Naive thymus-derived CD8-positive, alpha-beta T cell (primary cell): ENCODE results near the gene TMEM202. TPM values are rescaled to one million over a fixed set of nuclear protein-coding genes. Genes with fewer than 3 reads are reported as not detected.

Source experiments
- ATAC-seq, 2 donors: fragments of 150-1000 bp; cut with Tn5 transposase in 1 of 2; sonication (Bioruptor Pico), chemical (Tn5 transposase) in 1 of 2; 1 replicate in 1 of 2; 2 replicates in 1 of 2; pipeline ENCODE4 v1.10.0; 2021; ENCODE audit warnings: mild to moderate bottlenecking in 2 of 2, moderate library complexity in 2 of 2
- POLR2A ChIA-PET: fragments of 350-600 bp; sonication (Branson Sonifier 250); formaldehyde crosslinking; loops from one replicate; lab custom pipeline; 2021; ENCODE audit warnings: antibody characterized with exemption; lab: Charles Lee
- DNase-seq, 10 donors: peaks; one replicate each; pipeline versions ENCODE4 v3.0.0 to v3.0.0-alpha.2; 2020 to 2022
- H3K27ac Mint-ChIP-seq, 10 donors: one replicate each; pipeline ENCODE4 v1.8.0; 2020 to 2022; ENCODE audit warnings: mild to moderate bottlenecking in 10 of 10, mixed read lengths in 10 of 10, moderate library complexity in 4 of 10, inconsistent platforms in 1 of 10
- H3K27me3 Mint-ChIP-seq, 5 donors: one replicate each; pipeline ENCODE4 v1.8.0; 2021 to 2022; ENCODE audit warnings: mixed read lengths in 5 of 5
- H3K36me3 Mint-ChIP-seq, 3 donors: one replicate each; pipeline ENCODE4 v1.8.0; 2020 to 2022; ENCODE audit warnings: mixed read lengths in 3 of 3, mild to moderate bottlenecking in 2 of 3, inconsistent platforms in 1 of 3
- H3K4me1 Mint-ChIP-seq, 4 donors: one replicate each; pipeline ENCODE4 v1.8.0; 2021 to 2022; ENCODE audit warnings: mixed read lengths in 4 of 4
- H3K4me3 Mint-ChIP-seq, 10 donors: one replicate each; pipeline ENCODE4 v1.8.0; 2020 to 2022; ENCODE audit warnings: mild to moderate bottlenecking in 10 of 10, mixed read lengths in 10 of 10, moderate library complexity in 6 of 10, inconsistent platforms in 1 of 10
- H3K9me3 Mint-ChIP-seq, 9 donors: one replicate each; pipeline ENCODE4 v1.8.0; 2020 to 2022; ENCODE audit warnings: mixed read lengths in 9 of 9, mild to moderate bottlenecking in 3 of 9, inconsistent platforms in 1 of 9, moderate library complexity in 1 of 9
- polyA plus RNA-seq, 3 donors: library from polyadenylated mRNA; unstranded; fragments of 300-500 nt; fragmentation: Illumina TruSeq; gene quantifications; one replicate each; pipeline ENCODE4 v1.2.3, GENCODE V29; 2021
- total RNA-seq, 8 experiments: library from RNA in 2 of 8; stranded (reverse) in 2 of 8; gene quantifications; one replicate each; pipeline ENCODE4 v1.2.3 and lab custom pipeline; 2021 to 2026

The TMEM202 gene, protein sequence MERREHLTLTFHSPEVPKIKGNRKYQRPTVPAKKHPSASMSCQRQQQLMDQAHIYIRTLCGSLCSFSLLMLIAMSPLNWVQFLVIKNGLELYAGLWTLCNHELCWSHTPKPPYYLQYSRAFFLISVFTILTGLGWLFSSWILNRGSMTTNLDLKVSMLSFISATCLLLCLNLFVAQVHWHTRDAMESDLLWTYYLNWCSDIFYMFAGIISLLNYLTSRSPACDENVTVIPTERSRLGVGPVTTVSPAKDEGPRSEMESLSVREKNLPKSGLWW
- total RNA-seq (not detected), polyA plus RNA-seq (not detected), total RNA-seq (lab: John Stamatoyannopoulos, UW) (0 to 0.09 (median 0) reads per million in 6 experiments)

DNA sequence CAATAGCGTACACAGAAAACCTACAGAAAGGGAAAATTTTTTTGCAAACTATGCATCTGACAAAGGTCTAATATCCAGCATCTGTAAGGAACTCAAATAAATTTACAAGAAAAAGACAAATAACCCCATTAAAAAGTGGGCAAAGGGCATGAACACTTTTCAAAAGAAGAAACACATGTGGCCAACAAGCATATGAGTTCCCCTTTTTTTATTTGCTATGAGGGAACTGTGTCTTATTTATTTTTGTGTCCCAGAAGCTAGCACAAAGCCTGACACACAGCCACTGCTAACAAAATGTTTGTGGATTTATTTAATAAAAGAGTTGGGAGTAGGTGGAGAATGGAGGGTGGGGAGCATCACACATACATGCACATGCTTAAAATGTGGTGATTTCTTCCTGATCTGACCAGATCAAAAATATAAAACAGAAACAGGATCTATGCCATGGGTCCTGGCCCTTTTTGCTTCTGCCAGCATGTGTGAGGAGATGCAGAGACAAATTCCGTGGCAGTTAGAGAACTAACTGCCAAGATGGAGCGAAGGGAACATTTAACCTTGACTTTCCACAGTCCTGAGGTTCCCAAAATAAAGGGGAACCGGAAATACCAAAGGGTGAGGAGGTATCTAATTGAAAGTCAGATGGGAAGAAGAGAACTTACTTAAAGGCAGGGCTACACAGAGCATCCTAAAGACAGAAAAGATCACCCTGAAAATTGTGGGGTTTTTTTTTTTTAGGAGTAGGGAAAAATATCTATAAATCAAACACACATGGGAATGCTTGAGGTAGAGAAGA lies at the start of gene TMEM202:
Gene TMEM202, plus strand, starts transcription at position 510 of the 793 bp plus-strand sequence. Its CDS starts 22 bp downstream, at position 532.
- H3K27ac Mint-ChIP-seq: peak within 1 kb of the TSS in 1 of 10 donors; percentile 88
- POLR2A ChIA-PET: no interaction called here
- H3K4me1 Mint-ChIP-seq: no peaks in the 10 kb centered on the region
- H3K36me3 Mint-ChIP-seq: peaks cover 0 to 3% (median 0%) of the 10 kb centered on the region in 3 donors
- peaks cover 8 to 18% (median 11%) of the 10 kb centered on the region in 5 donors for H3K27me3 Mint-ChIP-seq
- DNase-seq: no peak
- no peak for ATAC-seq
- peaks cover 0 to 4% (median 0%) of the 10 kb centered on the region in 9 donors for H3K9me3 Mint-ChIP-seq
- no peak within 1 kb of the TSS for H3K4me3 Mint-ChIP-seq

DNA sequence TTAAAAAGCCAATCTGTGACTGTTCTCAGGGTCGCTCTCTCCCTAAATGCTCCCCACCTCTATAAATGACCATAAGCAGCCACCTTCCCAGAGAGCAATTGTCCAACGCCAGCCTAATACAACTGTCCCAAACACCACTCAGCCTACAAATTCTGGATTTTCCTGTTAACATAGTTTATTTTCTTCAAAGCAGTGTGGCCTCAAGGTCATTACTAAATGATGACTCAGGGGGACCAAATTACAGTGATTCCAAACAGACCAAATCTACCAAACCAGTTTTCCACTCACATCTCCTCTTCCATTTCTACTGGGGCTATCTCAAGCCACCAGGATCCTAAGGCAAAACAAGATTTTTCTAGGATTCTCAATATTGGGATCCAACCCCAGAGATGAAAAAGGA lies 44.8 kb upstream of the TMEM202 start:
- H3K36me3 Mint-ChIP-seq: peaks cover 0 to 94% (median 19%) of the 10 kb centered on the region in 3 donors
- DNase-seq (no peak), ATAC-seq (no peak)
- no peaks in the 10 kb centered on the region for H3K9me3 Mint-ChIP-seq
- H3K27ac Mint-ChIP-seq: peak overlapping the region in 1 of 10 donors; percentile 69
- no peak overlapping the region for H3K4me3 Mint-ChIP-seq
- POLR2A ChIA-PET: no interaction called here
- H3K4me1 Mint-ChIP-seq: peaks cover under 1 to 10% (median 5%) of the 10 kb centered on the region in 4 donors
- H3K27me3 Mint-ChIP-seq: no peaks in the 10 kb centered on the region

DNA sequence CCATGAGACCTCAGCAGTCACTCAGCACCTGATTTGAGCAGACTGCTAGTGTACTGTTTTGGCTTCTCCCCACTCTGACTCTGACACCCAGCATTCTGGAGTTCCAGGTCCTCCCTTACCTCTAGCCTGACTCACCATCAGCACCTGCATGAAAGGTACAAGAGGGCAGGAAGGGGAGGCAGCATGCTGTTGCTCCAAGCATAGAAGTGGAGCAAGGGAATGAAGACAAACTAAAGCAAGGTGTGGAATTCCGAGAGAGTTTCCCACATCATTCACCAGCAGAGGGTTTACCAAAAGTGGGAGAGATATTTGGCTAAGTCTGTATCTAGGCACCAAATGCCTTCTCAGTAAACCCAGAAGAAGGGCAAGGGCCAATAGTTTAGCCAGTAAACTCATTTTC lies 43.6 kb upstream of the TMEM202 start:
- H3K9me3 Mint-ChIP-seq: no peaks in the 10 kb centered on the region
- no peak overlapping the region for H3K27ac Mint-ChIP-seq
- peaks cover 0 to 88% (median 22%) of the 10 kb centered on the region in 3 donors for H3K36me3 Mint-ChIP-seq
- H3K4me3 Mint-ChIP-seq: no peak overlapping the region
- peaks cover 5 to 21% (median 14%) of the 10 kb centered on the region in 4 donors for H3K4me1 Mint-ChIP-seq
- DNase-seq (no peak), ATAC-seq (no peak)
- H3K27me3 Mint-ChIP-seq: no peaks in the 10 kb centered on the region
- POLR2A ChIA-PET: no interaction called here

DNA sequence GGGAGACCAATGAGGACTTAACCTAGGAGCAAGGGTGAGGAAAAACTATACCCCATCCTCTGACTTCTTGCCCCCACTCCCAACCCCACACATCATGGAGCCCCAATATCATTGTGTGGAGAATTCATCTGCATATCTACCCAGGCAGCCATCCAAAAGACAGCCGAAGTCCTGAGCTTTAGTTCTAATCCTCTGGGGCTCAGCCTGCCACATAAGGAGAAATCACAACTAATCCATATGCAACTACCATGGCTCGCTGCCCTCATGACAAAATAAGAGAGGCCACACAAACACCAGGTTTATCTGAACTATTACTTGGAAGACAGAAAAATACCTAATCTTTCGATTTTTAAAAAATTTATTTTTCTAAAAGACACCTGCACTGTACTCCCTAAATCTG lies 40.0 kb upstream of the TMEM202 start:
- Mint-ChIP-seq H3K36me3 (peaks cover 0 to 52% (median 9%) of the 10 kb centered on the region in 3 donors), H3K27me3 (no peaks in the 10 kb centered on the region), H3K4me1 (peaks cover 5 to 21% (median 14%) of the 10 kb centered on the region in 4 donors), H3K9me3 (no peaks in the 10 kb centered on the region), H3K27ac (peak overlapping the region in 2 of 10 donors; percentile 8 to 24), H3K4me3 (no peak overlapping the region)
- POLR2A ChIA-PET: no interaction called here
- ATAC-seq (no peak), DNase-seq (no peak)

DNA sequence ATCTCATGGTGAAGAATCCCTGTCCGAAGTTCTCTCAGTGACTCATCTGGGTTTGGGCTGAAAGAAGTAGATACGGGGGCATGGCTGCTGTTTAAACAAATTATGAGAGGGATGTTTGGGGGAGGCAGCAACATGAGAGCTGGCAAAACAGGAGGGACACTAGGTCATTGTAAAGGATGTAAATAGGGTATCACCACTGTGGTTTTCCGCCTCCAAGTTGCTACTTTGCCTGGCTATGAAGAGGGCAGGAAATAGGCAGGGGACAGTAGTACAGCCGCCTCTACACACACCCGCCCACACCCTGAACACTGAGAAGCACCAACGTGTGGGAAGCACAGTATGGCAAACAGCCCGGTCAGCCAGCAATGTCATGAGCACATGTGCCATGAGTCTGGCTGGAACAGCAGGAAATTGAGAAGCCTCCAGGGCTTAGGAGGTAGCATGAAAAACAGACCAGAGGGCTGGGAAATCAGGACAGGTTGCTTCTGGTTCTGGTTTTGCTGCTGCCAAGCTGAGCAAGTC lies 39.4 kb upstream of the TMEM202 start:
- no peak for DNase-seq
- H3K27me3 Mint-ChIP-seq: no peaks in the 10 kb centered on the region
- peak overlapping the region in 2 of 10 donors; percentile 1 to 29 for H3K4me3 Mint-ChIP-seq
- ATAC-seq: no peak
- H3K4me1 Mint-ChIP-seq: peaks cover 5 to 21% (median 14%) of the 10 kb centered on the region in 4 donors
- peaks cover 0 to 46% (median 3%) of the 10 kb centered on the region in 3 donors for H3K36me3 Mint-ChIP-seq
- no peaks in the 10 kb centered on the region for H3K9me3 Mint-ChIP-seq
- H3K27ac Mint-ChIP-seq: peak overlapping the region in 4 of 10 donors; percentile 8 to 60 (median 30)
- POLR2A ChIA-PET: no interaction called here

DNA sequence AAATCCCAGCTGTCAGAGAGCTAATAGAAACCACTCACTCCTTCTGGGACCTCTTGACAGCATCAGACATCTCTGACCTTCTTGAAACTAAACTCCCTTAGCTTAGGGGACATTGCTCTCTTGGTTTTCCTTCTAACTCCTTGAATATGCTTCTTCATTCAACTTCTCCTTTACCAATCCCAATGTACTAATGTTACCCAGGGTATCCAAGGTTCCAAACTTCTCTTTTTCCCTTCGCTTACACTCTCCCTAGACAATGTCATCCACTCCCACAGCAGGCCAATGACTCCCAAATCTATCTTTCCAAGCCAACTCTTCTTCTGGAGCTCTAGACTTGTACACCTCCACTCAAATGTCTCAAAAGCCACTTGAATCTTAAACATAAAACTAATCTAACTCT lies 36.9 kb upstream of the TMEM202 start:
- DNase-seq (no peak), ATAC-seq (no peak)
- Mint-ChIP-seq H3K4me1 (peaks cover 12 to 32% (median 24%) of the 10 kb centered on the region in 4 donors), H3K36me3 (peaks cover 0 to 30% (median 3%) of the 10 kb centered on the region in 3 donors), H3K4me3 (no peak overlapping the region), H3K9me3 (no peaks in the 10 kb centered on the region), H3K27ac (no peak overlapping the region), H3K27me3 (no peaks in the 10 kb centered on the region)
- POLR2A ChIA-PET: interaction anchor here (1.2 kb wide), 1 partner anchor 12 kb away, joined by 3 read pairs; no protein-coding TSS in a partner anchor

DNA sequence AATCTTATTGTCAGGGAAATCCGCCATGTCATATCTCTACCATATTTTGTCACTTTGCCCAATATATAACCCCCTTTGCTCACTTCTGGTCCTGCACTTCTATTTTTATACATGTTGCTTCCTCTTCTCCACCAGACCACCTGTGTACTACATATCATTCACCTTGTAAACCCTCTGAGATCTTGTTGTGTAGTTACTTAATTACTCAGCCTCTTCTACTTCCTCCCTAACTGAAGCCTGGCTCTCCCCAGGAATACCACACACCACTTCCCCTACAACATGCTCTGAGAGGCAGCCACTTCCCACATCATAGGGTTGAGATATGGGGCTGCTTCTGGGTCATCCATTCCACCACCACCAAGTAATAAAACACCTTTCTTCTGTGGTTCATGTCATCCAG lies 32.3 kb upstream of the TMEM202 start:
- DNase-seq (peak in 4 of 10 donors; percentile 15 to 49 (median 35)), ATAC-seq (peak; percentile 72 to 95)
- Mint-ChIP-seq H3K36me3 (peaks cover 0 to 44% (median 0%) of the 10 kb centered on the region in 3 donors), H3K4me1 (peaks cover 26 to 56% (median 41%) of the 10 kb centered on the region in 4 donors), H3K27me3 (no peaks in the 10 kb centered on the region), H3K4me3 (peak overlapping the region in 6 of 10 donors; percentile 0 to 62 (median 34)), H3K27ac (peak overlapping the region in 8 of 10 donors; percentile 1 to 69 (median 24)), H3K9me3 (no peaks in the 10 kb centered on the region)
- POLR2A ChIA-PET: interaction anchor here (2.0 kb wide), 1 partner anchor 10 kb away, joined by 15 read pairs; the partner anchor contains the start of gene HEXA

DNA sequence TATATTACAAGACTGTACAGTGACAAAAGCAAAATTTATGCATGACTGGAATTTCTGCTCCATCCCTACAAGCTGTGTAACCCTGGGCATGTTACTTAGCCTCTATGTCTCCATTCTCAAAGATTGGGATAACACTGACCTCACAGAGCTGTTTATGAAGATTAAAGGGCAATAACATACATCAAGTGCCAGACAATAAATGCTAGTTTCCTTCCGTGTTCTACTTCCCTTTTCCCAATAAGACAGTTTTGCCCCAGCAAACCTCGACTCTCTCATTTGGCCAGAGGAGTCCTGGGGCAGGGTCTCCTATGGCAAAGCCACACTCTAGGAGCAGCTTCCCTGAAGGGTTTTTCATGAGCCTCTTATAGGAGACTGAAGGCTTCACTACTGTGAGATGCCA lies 29.8 kb upstream of the TMEM202 start:
- Mint-ChIP-seq H3K4me3 (peak overlapping the region in 2 of 10 donors; percentile 12 to 34), H3K9me3 (no peaks in the 10 kb centered on the region), H3K27me3 (no peaks in the 10 kb centered on the region), H3K27ac (peak overlapping the region in 1 of 10 donors; percentile 71), H3K36me3 (peaks cover 0 to 57% (median 0%) of the 10 kb centered on the region in 3 donors), H3K4me1 (peaks cover 28 to 81% (median 56%) of the 10 kb centered on the region in 4 donors)
- ATAC-seq (no peak), DNase-seq (no peak)
- POLR2A ChIA-PET: no interaction called here

DNA sequence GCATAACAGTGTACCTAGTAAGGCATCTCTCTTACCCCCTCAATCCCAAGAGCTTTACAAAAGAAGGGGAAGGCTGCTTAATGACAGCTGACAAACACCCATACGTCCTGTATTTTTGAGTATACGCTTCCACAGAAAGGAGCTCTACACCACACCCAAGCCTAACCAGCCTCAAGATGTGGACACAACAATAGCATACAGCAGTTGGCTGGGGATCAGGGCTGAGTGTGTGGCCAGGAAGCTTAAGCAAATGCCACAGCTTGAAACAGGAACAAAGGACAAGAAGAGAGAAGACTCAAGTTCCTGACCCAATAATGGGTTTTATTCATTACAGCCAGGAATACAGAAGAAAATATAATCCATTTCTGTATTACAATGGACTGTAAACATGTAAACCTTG lies 29.2 kb upstream of the TMEM202 start:
- no peaks in the 10 kb centered on the region for H3K9me3 Mint-ChIP-seq
- H3K27ac Mint-ChIP-seq: peak overlapping the region in 1 of 10 donors; percentile 47

DNA sequence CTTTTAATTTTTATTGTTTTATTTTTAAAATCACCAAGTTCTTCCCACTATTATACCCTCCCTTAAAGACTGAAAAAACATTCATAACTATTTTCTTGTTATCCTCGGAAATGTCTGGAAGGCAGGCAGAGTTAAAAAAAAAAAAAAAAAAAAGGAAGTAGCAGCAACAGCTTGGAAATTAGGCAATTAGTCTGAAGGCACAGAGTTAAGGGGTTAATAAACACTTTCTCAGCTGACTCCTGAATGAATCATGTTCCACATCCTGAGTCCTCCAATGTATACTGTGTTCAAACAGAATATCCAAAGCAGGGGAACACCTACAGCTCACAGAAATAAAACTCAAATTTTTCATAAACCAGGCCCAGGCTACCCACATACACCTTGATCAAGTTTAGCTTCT lies 28.1 kb upstream of the TMEM202 start:
- POLR2A ChIA-PET: no interaction called here
- H3K27ac Mint-ChIP-seq: no peak overlapping the region
- peaks cover 0 to 62% (median 0%) of the 10 kb centered on the region in 3 donors for H3K36me3 Mint-ChIP-seq
- no peaks in the 10 kb centered on the region for H3K27me3 Mint-ChIP-seq
- no peak for ATAC-seq
- DNase-seq: no peak
- peaks cover 40 to 96% (median 71%) of the 10 kb centered on the region in 4 donors for H3K4me1 Mint-ChIP-seq
- H3K9me3 Mint-ChIP-seq: no peaks in the 10 kb centered on the region
- H3K4me3 Mint-ChIP-seq: no peak overlapping the region

More for the DNA sequence above, 29.2 kb upstream of the TMEM202 start:
- Mint-ChIP-seq H3K36me3 (peaks cover 0 to 62% (median 0%) of the 10 kb centered on the region in 3 donors), H3K4me1 (peaks cover 31 to 87% (median 62%) of the 10 kb centered on the region in 4 donors), H3K27me3 (no peaks in the 10 kb centered on the region), H3K4me3 (no peak overlapping the region)
- no peak for ATAC-seq
- POLR2A ChIA-PET: no interaction called here
- DNase-seq: no peak

DNA sequence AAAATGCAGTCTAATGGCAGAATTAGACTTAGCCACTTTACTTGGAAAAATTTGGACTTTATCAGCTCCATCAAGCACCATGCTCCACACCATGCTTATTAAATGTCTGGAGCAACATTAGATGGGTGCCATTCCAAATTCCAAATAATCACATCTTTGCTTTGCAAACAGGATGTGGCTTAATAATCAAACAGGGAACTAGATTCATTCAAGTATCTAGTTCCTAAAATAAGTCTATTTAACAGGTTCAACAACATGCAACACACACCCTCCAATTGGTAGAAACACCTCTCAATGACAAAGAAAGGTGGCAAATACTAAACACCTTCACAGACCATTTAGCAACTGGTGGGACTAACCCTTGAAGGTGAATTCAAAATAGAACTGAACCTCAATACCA lies 25.7 kb upstream of the TMEM202 start:
- no peak for ATAC-seq
- no peak overlapping the region for H3K4me3 Mint-ChIP-seq
- no peak overlapping the region for H3K27ac Mint-ChIP-seq
- POLR2A ChIA-PET: no interaction called here
- no peak for DNase-seq
- peaks cover 0 to 3% (median 0%) of the 10 kb centered on the region in 9 donors for H3K9me3 Mint-ChIP-seq
- peaks cover 0 to 48% (median 0%) of the 10 kb centered on the region in 3 donors for H3K36me3 Mint-ChIP-seq
- H3K4me1 Mint-ChIP-seq: peaks cover 41 to 95% (median 69%) of the 10 kb centered on the region in 4 donors
- peaks cover 0 to 9% (median 0%) of the 10 kb centered on the region in 5 donors for H3K27me3 Mint-ChIP-seq

DNA sequence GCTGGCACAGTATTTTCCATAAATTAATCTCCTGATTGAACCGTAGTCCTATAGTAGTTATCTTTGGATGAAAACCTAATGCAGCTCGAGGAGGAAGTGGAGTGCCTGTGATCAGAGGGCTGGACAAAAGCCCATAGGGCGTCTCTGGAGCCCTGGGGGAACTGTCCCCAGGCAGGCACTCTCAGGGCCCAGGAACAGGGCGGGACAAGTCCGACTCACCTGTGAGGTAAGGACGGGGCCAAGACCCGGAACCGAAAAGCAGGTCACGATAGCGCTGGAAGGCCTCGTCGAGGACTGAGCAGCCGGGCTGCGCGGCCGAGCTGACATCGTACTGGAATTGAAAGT lies 22.6 kb upstream of the TMEM202 start:
- POLR2A ChIA-PET: interaction anchor here (0.6 to 3.5 kb wide), 23 partner anchors 9 to 408 kb away, joined by 3 to 55 read pairs (median 4); partner anchors contain the start of genes ADPGK, ARIH1, BBS4 and HIGD2B
- peaks cover 0 to 3% (median 0%) of the 10 kb centered on the region in 9 donors for H3K9me3 Mint-ChIP-seq
- no peak for DNase-seq
- H3K4me3 Mint-ChIP-seq: peak overlapping the region; percentile 89 to 99 (median 95)
- peak overlapping the region; percentile 95 to 100 (median 98) for H3K27ac Mint-ChIP-seq
- peaks cover 0 to 22% (median 0%) of the 10 kb centered on the region in 3 donors for H3K36me3 Mint-ChIP-seq
- H3K27me3 Mint-ChIP-seq: peaks cover 0 to 9% (median 0%) of the 10 kb centered on the region in 5 donors
- peaks cover 35 to 70% (median 62%) of the 10 kb centered on the region in 4 donors for H3K4me1 Mint-ChIP-seq
- ATAC-seq: peak; percentile 52 to 54
